Fibroblast of lung (primary cell): ENCODE measurements around the gene FCAR. TPM values are rescaled to one million over a fixed set of nuclear protein-coding genes. Genes with fewer than 3 reads are reported as not detected.
"Not testable (repeated sequence)": the region's sequence is repeated elsewhere in the genome, so short reads cannot be mapped to it uniquely, and the experiment has no call there.

Source experiments
- DNase-seq, 2 donors: peaks; one replicate each; pipeline versions ENCODE4 v3.0.0 to v3.0.0-alpha.2; 2010; ENCODE audit warnings: low read depth in 2 of 2
- H2AFZ ChIP-seq: 2 replicates; pipeline ENCODE4 v1.5.1; 2012; ENCODE audit warnings: low read length, control low read depth, inconsistent platforms
- H3K27ac ChIP-seq: 2 replicates; pipeline ENCODE4 v1.5.1; 2011; ENCODE audit warnings: low read length, control low read depth; ENCODE audit not compliant: insufficient read depth
- H3K27me3 ChIP-seq: 2 replicates; pipeline ENCODE4 v1.5.1; 2011; ENCODE audit warnings: mild to moderate bottlenecking, low read length; ENCODE audit not compliant: control insufficient read depth, insufficient read depth
- H3K36me3 ChIP-seq: 2 replicates; pipeline ENCODE4 v1.5.1; 2011; ENCODE audit warnings: low read length; ENCODE audit not compliant: control insufficient read depth, insufficient read depth
- H3K4me1 ChIP-seq: 2 replicates; pipeline ENCODE4 v1.5.1; 2011; ENCODE audit warnings: low read length; ENCODE audit not compliant: control insufficient read depth, insufficient read depth; ENCODE audit errors: extremely low read depth
- H3K4me2 ChIP-seq: 2 replicates; pipeline ENCODE4 v1.5.1; 2011; ENCODE audit warnings: low read length, control low read depth; ENCODE audit not compliant: insufficient read depth; ENCODE audit errors: extremely low read depth
- H3K4me3 ChIP-seq, 4 experiments: fragments of 200-600 bp in 1 of 4; sonication (generic) in 1 of 4; replicated peaks in 1 of 4; 2 replicates each; pipeline ENCODE4 v1.5.1; 2011 to 2016; ENCODE audit warnings: low read length in 4 of 4, low read depth in 3 of 4, mild to moderate bottlenecking in 3 of 4, control low read depth in 2 of 4, inconsistent platforms in 1 of 4, mixed read lengths in 1 of 4; ENCODE audit not compliant: insufficient read depth in 1 of 4; ENCODE audit errors: control extremely low read depth in 1 of 4
- H3K79me2 ChIP-seq: 2 replicates; pipeline ENCODE4 v1.5.1; 2012; ENCODE audit warnings: mild to moderate bottlenecking, low read length, inconsistent platforms; ENCODE audit not compliant: control insufficient read depth, insufficient read depth
- H3K9ac ChIP-seq: 2 replicates; pipeline ENCODE4 v1.5.1; 2011; ENCODE audit warnings: mild to moderate bottlenecking, low read length, control low read depth; ENCODE audit not compliant: insufficient read depth
- H3K9me3 ChIP-seq: 2 replicates; pipeline ENCODE4 v1.5.1; 2012; ENCODE audit warnings: low read depth, low read length; ENCODE audit not compliant: control insufficient read depth, insufficient read depth
- H4K20me1 ChIP-seq: 2 replicates; pipeline ENCODE4 v1.5.1; 2011; ENCODE audit warnings: low read length; ENCODE audit not compliant: control insufficient read depth, insufficient read depth; ENCODE audit errors: extremely low read depth
- EZH2 ChIP-seq: IDR thresholded peaks from 2 replicates; pipeline ENCODE4 v1.5.1; 2012; ENCODE audit warnings: low read length, control low read depth, mild to moderate bottlenecking; ENCODE audit errors: missing control alignments
- polyA plus RNA-seq, 2 donors: library from polyadenylated mRNA; depleted of rRNA in 1 of 2; stranded (reverse) in 1 of 2; unstranded in 1 of 2; fragments of >200 nt; gene quantifications; 2 replicates each; pipeline ENCODE4 v1.2.1, GENCODE V29; 2011 to 2012; ENCODE audit warnings: missing spikeins in 1 of 2
- total RNA-seq: library from RNA; depleted of rRNA; stranded (reverse); fragments of >200 nt; gene quantifications from 2 replicates; pipeline ENCODE4 v1.2.1, GENCODE V29; 2014
- TF ChIP-seq, protein P1 (sequence below), 2 donors: IDR thresholded peaks in 1 of 2; conservative IDR thresholded peaks in 1 of 2; 1 replicate in 1 of 2; 2 replicates in 1 of 2; pipeline ENCODE4 v1.5.1; 2011 to 2012; ENCODE audit warnings: low read length in 2 of 2, control low read depth in 1 of 2, inconsistent platforms in 1 of 2, low read depth in 1 of 2, mild to moderate bottlenecking in 1 of 2

Gene FCAR
- total and polyA plus RNA-seq, 2 donors (not counting 1 experiment from before 2014, with no cell fraction given): not detected

- Histone ChIP-seq H3K4me3 (no peak overlapping the region), H3K4me2 (no peak overlapping the region), H2AFZ (no peak overlapping the region), H3K4me1 (no peaks in the 10 kb centered on the region), H3K27me3 (no peaks in the 10 kb centered on the region), H4K20me1 (no peaks in the 10 kb centered on the region), H3K9me3 (no peaks in the 10 kb centered on the region), H3K9ac (no peak overlapping the region), H3K36me3 (no peaks in the 10 kb centered on the region), H3K79me2 (no peaks in the 10 kb centered on the region), H3K27ac (no peak overlapping the region)
- no peak for TF ChIP-seq EZH2
- TF ChIP-seq, protein P1, sequence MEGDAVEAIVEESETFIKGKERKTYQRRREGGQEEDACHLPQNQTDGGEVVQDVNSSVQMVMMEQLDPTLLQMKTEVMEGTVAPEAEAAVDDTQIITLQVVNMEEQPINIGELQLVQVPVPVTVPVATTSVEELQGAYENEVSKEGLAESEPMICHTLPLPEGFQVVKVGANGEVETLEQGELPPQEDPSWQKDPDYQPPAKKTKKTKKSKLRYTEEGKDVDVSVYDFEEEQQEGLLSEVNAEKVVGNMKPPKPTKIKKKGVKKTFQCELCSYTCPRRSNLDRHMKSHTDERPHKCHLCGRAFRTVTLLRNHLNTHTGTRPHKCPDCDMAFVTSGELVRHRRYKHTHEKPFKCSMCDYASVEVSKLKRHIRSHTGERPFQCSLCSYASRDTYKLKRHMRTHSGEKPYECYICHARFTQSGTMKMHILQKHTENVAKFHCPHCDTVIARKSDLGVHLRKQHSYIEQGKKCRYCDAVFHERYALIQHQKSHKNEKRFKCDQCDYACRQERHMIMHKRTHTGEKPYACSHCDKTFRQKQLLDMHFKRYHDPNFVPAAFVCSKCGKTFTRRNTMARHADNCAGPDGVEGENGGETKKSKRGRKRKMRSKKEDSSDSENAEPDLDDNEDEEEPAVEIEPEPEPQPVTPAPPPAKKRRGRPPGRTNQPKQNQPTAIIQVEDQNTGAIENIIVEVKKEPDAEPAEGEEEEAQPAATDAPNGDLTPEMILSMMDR (conservative IDR thresholded peaks at IDR 0.05 in 1 of 2, IDR thresholded peaks at IDR 0.05 in 1 of 2; ENCODE audit: low read depth in 1 of 2, low read length in 2 of 2): no peak
- no peak for DNase-seq
Measured at GRCh38 chr19:54905421-54905802, 31.4 kb downstream of the FCAR start.

DNA sequence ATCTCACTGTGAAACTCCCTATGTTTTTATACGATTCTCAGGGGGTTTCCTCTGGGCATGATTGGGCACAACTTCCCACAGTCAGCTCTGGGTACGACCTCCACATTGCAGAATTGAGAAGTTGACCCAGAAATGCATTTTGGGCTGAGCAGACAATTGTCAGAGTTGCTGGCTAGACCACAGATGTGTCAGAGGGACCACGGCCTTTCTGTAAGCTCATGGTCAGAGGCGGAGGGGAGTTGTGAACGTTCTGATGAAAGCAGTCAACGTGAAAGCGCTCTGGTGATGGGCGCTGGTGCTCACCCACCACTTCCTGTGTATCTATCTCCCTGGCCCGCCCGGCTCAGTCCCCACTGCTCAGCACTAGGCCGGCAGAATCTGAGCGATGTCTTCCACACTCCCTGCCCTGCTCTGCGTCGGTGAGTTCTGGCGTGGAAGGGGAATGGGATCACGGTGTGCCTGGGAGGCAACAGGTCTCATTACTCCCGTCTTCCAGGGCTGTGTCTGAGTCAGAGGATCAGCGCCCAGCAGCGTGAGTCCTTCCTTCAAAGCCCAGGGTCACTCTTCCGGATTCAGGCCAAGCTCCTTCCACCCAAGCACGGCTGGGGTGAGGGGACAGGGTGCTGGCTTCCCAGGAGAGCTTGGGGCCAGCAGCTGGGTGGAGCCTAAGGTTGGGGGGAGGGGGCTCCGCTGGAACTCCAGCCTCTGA is 31.9 kb downstream of the FCAR start, which contains the start of gene NCR1:
TSS of gene NCR1 (plus strand) at position 346 of the 709 bp plus-strand sequence. CDS start at position 386, 40 bp downstream.
- no peaks in the 10 kb centered on the region for H3K4me1 ChIP-seq
- H4K20me1 ChIP-seq: no peaks in the 10 kb centered on the region
- no peak for TF ChIP-seq EZH2
- TF ChIP-seq, protein P1 (conservative IDR thresholded peaks at IDR 0.05 in 1 of 2, IDR thresholded peaks at IDR 0.05 in 1 of 2; ENCODE audit: low read depth in 1 of 2, low read length in 2 of 2): no peak
- H3K9me3 ChIP-seq: no peaks in the 10 kb centered on the region
- H3K36me3 ChIP-seq: no peaks in the 10 kb centered on the region
- H3K4me2 ChIP-seq: no peak within 1 kb of the TSS
- DNase-seq: no peak
- no peak within 1 kb of the TSS for H3K4me3 ChIP-seq
- H3K79me2 ChIP-seq: no peaks in the 10 kb centered on the region
- H3K27ac ChIP-seq: no peak within 1 kb of the TSS
- no peak within 1 kb of the TSS for H3K9ac ChIP-seq
- H2AFZ ChIP-seq: no peak within 1 kb of the TSS
- no peaks in the 10 kb centered on the region for H3K27me3 ChIP-seq

DNA sequence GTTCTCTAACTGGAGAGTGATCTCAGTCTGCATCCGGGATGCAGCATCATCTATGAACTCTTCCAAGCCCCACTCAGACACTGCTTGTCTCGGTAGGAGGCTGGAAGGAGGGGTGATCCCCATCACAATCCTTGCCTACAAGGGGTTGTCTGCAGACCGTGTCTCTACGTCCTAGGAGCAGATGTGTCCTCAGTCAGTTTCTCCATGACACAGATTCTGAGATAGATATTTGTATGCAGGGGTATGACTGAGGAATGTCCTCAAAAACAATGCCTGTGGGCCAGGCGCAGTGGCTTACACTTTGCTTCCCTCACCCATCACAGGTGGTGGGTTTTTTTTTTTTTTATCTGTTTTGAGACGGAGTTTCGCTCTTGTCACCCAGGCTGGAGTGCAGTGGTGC is 32.8 kb downstream of the FCAR start:
- Histone ChIP-seq H3K36me3 (no peaks in the 10 kb centered on the region), H2AFZ (no peak overlapping the region), H3K79me2 (no peaks in the 10 kb centered on the region), H3K4me1 (no peaks in the 10 kb centered on the region), H4K20me1 (no peaks in the 10 kb centered on the region), H3K9me3 (no peaks in the 10 kb centered on the region), H3K9ac (no peak overlapping the region), H3K4me2 (no peak overlapping the region), H3K27me3 (no peaks in the 10 kb centered on the region), H3K4me3 (no peak overlapping the region), H3K27ac (no peak overlapping the region)
- DNase-seq: no peak
- TF ChIP-seq EZH2: no peak
- TF ChIP-seq, protein P1 (conservative IDR thresholded peaks at IDR 0.05 in 1 of 2, IDR thresholded peaks at IDR 0.05 in 1 of 2; ENCODE audit: low read depth in 1 of 2, low read length in 2 of 2): no peak

DNA sequence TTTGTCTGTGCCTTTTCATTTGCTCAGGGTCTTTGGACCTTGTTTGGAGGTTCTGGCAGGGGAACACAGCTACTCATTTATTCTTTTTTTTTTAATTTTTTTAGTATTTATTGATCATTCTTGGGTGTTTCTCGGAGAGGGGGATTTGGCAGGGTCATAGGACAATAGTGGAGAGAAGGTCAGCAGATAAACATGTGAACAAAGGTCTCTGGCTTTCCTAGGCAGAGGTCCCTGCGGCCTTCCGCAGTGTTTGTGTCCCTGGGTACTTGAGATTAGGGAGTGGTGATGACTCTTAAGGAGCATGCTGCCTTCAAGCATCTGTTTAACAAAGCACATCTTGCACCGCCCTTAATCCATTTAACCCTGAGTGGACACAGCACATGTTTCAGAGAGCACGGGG is 33.9 kb downstream of the FCAR start:
- not testable (repeated sequence) for H3K36me3 ChIP-seq, H3K27me3 ChIP-seq, H3K9me3 ChIP-seq

More for the DNA sequence above, 33.9 kb downstream of the FCAR start:
- H3K79me2 ChIP-seq, H2AFZ ChIP-seq, H3K4me3 ChIP-seq, DNase-seq, H3K4me2 ChIP-seq, H3K4me1 ChIP-seq, H3K9ac ChIP-seq, H4K20me1 ChIP-seq, H3K27ac ChIP-seq: not testable (repeated sequence)
